Astrocyte (in vitro differentiated cells and primary cell): Measurements from ENCODE around the gene ZNG1A. TPM values are rescaled to one million over a fixed set of nuclear protein-coding genes. Genes with fewer than 3 reads are reported as not detected.
"Not testable (repeated sequence)": the region's sequence is repeated elsewhere in the genome, so short reads cannot be mapped to it uniquely, and the experiment has no call there.

Experiments
- DNase-seq: peaks from one replicate; pipeline ENCODE4 v3.0.0-alpha.2; 2010; ENCODE audit warnings: low read depth
- FAIRE-seq: peaks from 2 replicates; lab custom pipeline; 2011; peaks lifted over from hg19 to GRCh38; lab: Jason Lieb, UNC
- H2AFZ ChIP-seq: 2 replicates; pipeline ENCODE4 v1.6.0; 2012; ENCODE audit warnings: low read depth, low read length, inconsistent platforms
- H3K27ac ChIP-seq: 2 replicates; pipeline ENCODE4 v1.5.1; 2011; ENCODE audit warnings: low read depth, low read length, inconsistent platforms
- H3K27me3 ChIP-seq: 2 replicates; pipeline ENCODE4 v1.6.0; 2011; ENCODE audit warnings: low read length, inconsistent platforms; ENCODE audit not compliant: insufficient read depth
- H3K36me3 ChIP-seq: 2 replicates; pipeline ENCODE4 v1.5.1; 2011; ENCODE audit warnings: low read length, inconsistent platforms; ENCODE audit not compliant: insufficient read depth
- H3K4me1 ChIP-seq: 2 replicates; pipeline ENCODE4 v1.5.1; 2011; ENCODE audit warnings: low read length, inconsistent platforms; ENCODE audit not compliant: insufficient read depth
- H3K4me2 ChIP-seq: 2 replicates; pipeline ENCODE4 v1.6.0; 2012; ENCODE audit warnings: low read length, inconsistent platforms
- H3K4me3 ChIP-seq: 2 replicates; pipeline ENCODE4 v1.5.1; 2011; ENCODE audit warnings: low read depth, mild to moderate bottlenecking, low read length, inconsistent platforms; ENCODE audit not compliant: insufficient read depth
- H3K79me2 ChIP-seq: 2 replicates; pipeline ENCODE4 v1.6.0; 2012; ENCODE audit warnings: mild to moderate bottlenecking, low read length, inconsistent platforms; ENCODE audit not compliant: insufficient read depth
- H3K9ac ChIP-seq: 2 replicates; pipeline ENCODE4 v1.6.0; 2012; ENCODE audit warnings: mild to moderate bottlenecking, low read length, inconsistent platforms
- H3K9me3 ChIP-seq: 2 replicates; pipeline ENCODE4 v1.5.1; 2012; ENCODE audit warnings: low read depth, mild to moderate bottlenecking, low read length, inconsistent platforms; ENCODE audit not compliant: insufficient read depth
- H4K20me1 ChIP-seq: 2 replicates; pipeline ENCODE4 v1.6.0; 2012; ENCODE audit warnings: low read length, inconsistent platforms; ENCODE audit not compliant: insufficient read depth
- H3K27ac Mint-ChIP-seq: one replicate; pipeline ENCODE4 v1.8.0; 2021; ENCODE audit warnings: mild to moderate bottlenecking, mixed read lengths; ENCODE audit not compliant: unreplicated experiment
- H3K27me3 Mint-ChIP-seq: one replicate; pipeline ENCODE4 v1.8.0; 2021; ENCODE audit warnings: low read depth, mixed read lengths; ENCODE audit not compliant: unreplicated experiment
- H3K36me3 Mint-ChIP-seq: one replicate; pipeline ENCODE4 v1.8.0; 2021; ENCODE audit warnings: low read depth, mixed read lengths; ENCODE audit not compliant: unreplicated experiment
- H3K4me1 Mint-ChIP-seq: one replicate; pipeline ENCODE4 v1.8.0; 2021; ENCODE audit warnings: low read depth, mixed read lengths; ENCODE audit not compliant: unreplicated experiment
- H3K4me3 Mint-ChIP-seq: one replicate; pipeline ENCODE4 v1.8.0; 2021; ENCODE audit warnings: mild to moderate bottlenecking, moderate library complexity, mixed read lengths; ENCODE audit not compliant: unreplicated experiment
- H3K9me3 Mint-ChIP-seq: one replicate; pipeline ENCODE4 v1.8.0; 2021; ENCODE audit warnings: mild to moderate bottlenecking, mixed read lengths; ENCODE audit not compliant: unreplicated experiment
- total RNA-seq: library from RNA; stranded (reverse); gene quantifications from 2 replicates; pipeline ENCODE4 v1.2.1, GENCODE V29; 2021

Gene ZNG1A
- total RNA-seq, 1 donor from 2014 or later: 49.4 TPM

DNA sequence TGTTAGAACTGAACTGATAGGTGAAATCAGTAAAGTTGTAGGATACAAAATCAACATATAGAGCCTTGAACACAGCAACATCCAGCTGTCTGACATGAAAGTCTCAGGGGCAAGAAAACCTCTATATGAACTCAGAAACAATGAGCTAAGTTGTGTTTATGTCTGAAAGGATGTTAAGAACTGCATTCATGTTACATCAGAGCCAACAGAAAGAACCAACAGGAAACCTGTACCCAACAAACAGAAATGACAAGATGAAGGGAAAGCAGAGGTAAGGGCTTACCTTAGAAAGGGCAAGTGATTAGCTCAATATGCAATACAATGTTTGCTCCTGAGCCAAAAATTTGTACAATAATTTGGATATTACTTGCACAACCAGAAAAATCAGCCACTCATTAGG, 92.2 kb downstream of the ZNG1A start:
- H3K9me3 ChIP-seq, FAIRE-seq, H3K9ac ChIP-seq, H3K27ac ChIP-seq, H3K4me3 ChIP-seq, H4K20me1 ChIP-seq, H3K4me1 Mint-ChIP-seq, DNase-seq, H3K4me2 ChIP-seq, H3K79me2 ChIP-seq, H3K9me3 Mint-ChIP-seq, H3K36me3 Mint-ChIP-seq, H3K36me3 ChIP-seq, H3K4me1 ChIP-seq, H3K27me3 ChIP-seq, H2AFZ ChIP-seq, H3K4me3 Mint-ChIP-seq, H3K27ac Mint-ChIP-seq: not testable (repeated sequence)
- H3K27me3 Mint-ChIP-seq: peaks cover 12% of the 10 kb centered on the region

DNA sequence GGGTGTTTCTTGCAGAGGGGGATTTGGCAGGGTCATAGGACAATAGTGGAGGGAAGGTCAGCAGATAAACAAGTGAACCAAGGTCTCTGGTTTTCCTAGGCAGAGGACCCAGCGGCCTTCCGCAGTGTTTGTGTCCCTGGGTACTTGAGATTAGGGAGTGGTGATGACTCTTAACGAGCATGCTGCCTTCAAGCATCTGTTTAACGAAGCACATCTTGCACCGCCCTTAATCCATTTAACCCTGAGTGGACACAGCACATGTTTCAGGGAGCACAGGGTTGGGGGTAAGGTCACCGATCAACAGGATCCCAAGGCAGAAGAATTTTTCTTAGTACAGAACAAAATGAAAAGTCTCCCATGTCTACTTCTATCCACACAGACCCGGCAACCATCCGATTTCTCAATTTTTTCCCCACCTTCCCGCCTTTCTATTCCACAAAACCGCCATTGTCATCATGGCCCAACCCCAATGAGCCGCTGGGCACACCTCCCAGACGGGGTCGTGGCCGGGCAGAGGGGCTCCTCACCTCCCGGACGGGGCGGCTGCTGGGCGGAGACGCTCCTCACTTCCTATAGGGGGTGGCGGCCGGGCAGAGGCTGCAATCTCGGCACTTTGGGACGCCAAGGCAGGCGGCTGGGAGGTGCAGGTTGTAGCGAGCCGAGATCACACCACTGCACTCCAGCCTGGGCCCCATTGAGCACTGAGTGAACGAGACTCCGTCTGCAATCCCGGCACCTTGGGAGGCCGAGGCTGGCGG, 95.7 kb downstream of the ZNG1A start:
- not testable (repeated sequence) for H3K27me3 ChIP-seq, H3K4me3 Mint-ChIP-seq, H4K20me1 ChIP-seq, H3K27ac Mint-ChIP-seq, H3K79me2 ChIP-seq, H3K4me1 ChIP-seq, H3K9ac ChIP-seq, H3K4me1 Mint-ChIP-seq, H3K4me2 ChIP-seq, H3K4me3 ChIP-seq, FAIRE-seq, H3K36me3 ChIP-seq, DNase-seq, H3K36me3 Mint-ChIP-seq, H3K9me3 Mint-ChIP-seq, H3K9me3 ChIP-seq, H3K27ac ChIP-seq, H2AFZ ChIP-seq
- H3K27me3 Mint-ChIP-seq: peaks cover 13% of the 10 kb centered on the region

DNA sequence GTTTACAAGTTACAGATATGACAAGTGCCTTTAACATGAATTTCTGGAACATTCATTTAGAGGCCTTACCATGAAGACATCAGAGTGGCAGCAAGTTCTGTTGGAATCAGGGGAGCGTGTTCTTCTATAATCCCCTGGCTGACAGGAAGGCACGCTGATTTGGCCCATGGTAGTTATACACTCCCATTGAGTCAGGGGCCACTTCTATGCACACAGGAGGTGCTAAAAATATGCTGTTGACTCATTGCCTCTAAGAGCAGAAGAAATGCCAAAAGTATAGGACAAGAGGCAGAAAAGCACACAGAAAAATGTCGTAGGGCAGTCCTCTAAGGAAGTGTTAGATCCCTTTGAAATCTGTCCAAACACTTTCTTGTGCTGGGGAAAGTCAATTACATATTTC, 100.5 kb downstream of the ZNG1A start:
- not testable (repeated sequence) for H3K4me2 ChIP-seq, H3K9me3 ChIP-seq, H3K79me2 ChIP-seq, H3K4me1 Mint-ChIP-seq, H3K27ac ChIP-seq, H2AFZ ChIP-seq, H3K9ac ChIP-seq, FAIRE-seq, H3K9me3 Mint-ChIP-seq, H3K27ac Mint-ChIP-seq, H3K4me1 ChIP-seq, DNase-seq, H3K27me3 ChIP-seq, H3K4me3 Mint-ChIP-seq, H3K4me3 ChIP-seq, H3K36me3 ChIP-seq, H4K20me1 ChIP-seq, H3K36me3 Mint-ChIP-seq
- H3K27me3 Mint-ChIP-seq: peaks cover 12% of the 10 kb centered on the region

DNA sequence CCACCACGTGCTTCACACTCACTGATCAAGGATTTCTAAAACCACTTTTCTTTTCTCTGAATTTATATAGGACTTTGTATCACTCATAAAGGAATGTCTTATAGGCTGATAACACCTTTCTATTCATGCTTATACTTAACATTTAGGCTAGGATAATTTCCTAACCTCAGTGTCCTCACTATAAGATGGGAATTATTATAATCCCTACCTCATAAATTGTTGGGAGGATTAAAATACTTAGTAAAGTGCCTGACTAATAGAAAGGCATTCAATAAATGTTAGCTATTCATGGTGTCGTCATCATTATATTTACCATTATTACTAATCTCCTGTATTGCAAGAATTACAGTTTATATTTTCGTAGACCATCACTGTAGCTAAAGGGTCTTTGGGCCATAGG, 102.5 kb downstream of the ZNG1A start:
- not testable (repeated sequence) for H3K9me3 Mint-ChIP-seq, DNase-seq, H3K4me2 ChIP-seq, H3K4me1 ChIP-seq, H3K27ac Mint-ChIP-seq, H3K27ac ChIP-seq, H3K9ac ChIP-seq, H3K4me1 Mint-ChIP-seq, H3K36me3 Mint-ChIP-seq, H3K4me3 Mint-ChIP-seq, H3K36me3 ChIP-seq, H4K20me1 ChIP-seq, H3K4me3 ChIP-seq, H3K9me3 ChIP-seq, H2AFZ ChIP-seq, H3K79me2 ChIP-seq, H3K27me3 ChIP-seq, FAIRE-seq
- H3K27me3 Mint-ChIP-seq: peaks cover 13% of the 10 kb centered on the region

DNA sequence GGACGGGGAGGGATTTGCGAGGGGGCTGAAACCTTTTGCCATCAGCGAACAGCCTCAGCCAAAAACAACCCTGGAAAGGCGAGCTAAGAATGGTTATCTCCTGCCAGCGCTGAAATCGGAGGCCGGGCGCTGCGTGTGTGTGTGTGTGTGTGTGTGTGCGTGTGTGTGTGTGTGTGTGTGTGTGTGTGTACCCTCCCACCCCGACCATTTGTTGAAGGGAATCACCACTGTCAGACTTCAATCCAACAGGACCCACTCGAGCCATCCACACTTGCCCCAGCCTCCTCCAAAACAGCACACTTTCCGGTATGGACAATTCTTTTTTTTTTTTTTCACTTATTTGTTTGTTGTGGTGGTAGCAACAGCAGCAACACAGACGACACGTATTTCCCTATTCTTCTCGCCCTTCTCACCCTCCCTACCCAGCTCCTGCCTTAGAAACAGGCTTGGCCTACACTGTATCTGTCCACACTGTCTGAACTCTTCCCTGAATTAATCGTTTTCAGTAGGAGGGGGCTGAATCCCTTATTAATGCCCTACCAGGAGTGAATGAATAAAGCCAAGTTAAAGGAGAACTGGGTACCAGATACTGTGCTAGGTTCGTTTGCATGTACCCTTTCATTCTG, 104.8 kb downstream of the ZNG1A start:
- not testable (repeated sequence) for H3K4me1 Mint-ChIP-seq, H3K27me3 ChIP-seq, H3K36me3 ChIP-seq, H3K9me3 ChIP-seq, H3K27ac ChIP-seq, H3K9ac ChIP-seq, H4K20me1 ChIP-seq, H3K4me3 ChIP-seq, H3K4me1 ChIP-seq, H3K79me2 ChIP-seq, FAIRE-seq, H3K36me3 Mint-ChIP-seq, H3K9me3 Mint-ChIP-seq, H3K27ac Mint-ChIP-seq, DNase-seq
- peak overlapping the region; percentile 40 for H3K4me3 Mint-ChIP-seq
- H3K4me2 ChIP-seq: peak overlapping the region; percentile 71
- H2AFZ ChIP-seq: peak overlapping the region; percentile 18
- peaks cover 10% of the 10 kb centered on the region for H3K27me3 Mint-ChIP-seq
